Right lobe of liver (tissue), 6 donors: ENCODE results near the gene CCDC6. TPM values are rescaled to one million over a fixed set of nuclear protein-coding genes. Genes with fewer than 3 reads are reported as not detected.

Source experiments
- ATAC-seq, 4 donors: fragments of 200-7000 bp; cut with Tn5 transposase; one replicate each; pipeline ENCODE4 v1.9.1; 2020; ENCODE audit warnings: mild to moderate bottlenecking in 4 of 4, moderate library complexity in 4 of 4
- DNase-seq, 3 donors: peaks; one replicate each; pipeline ENCODE4 v3.0.0-alpha.2; 2020
- H3K27ac ChIP-seq, 3 donors: fragments of 200-600 bp; one replicate each; pipeline ENCODE4 v1.8.0; 2022
- H3K27me3 ChIP-seq, 2 donors: fragments of 200-600 bp; one replicate each; pipeline ENCODE4 v1.8.0; 2022
- H3K36me3 ChIP-seq, 4 donors: fragments of 200-600 bp; sonication (generic) in 1 of 4; one replicate each; pipeline versions ENCODE4 v1.5.1 to v1.8.0; 2017 to 2022; ENCODE audit warnings: control low read depth in 1 of 4
- H3K4me1 ChIP-seq, 4 donors: fragments of 200-600 bp; sonication (generic) in 1 of 4; one replicate each; pipeline versions ENCODE4 v1.5.1 to v1.8.0; 2017 to 2022; ENCODE audit warnings: control low read depth in 1 of 4
- H3K4me3 ChIP-seq, 3 donors: fragments of 200-600 bp; one replicate each; pipeline ENCODE4 v1.8.0; 2022
- H3K9me3 ChIP-seq, 4 donors: fragments of 200-600 bp; sonication (generic) in 1 of 4; one replicate each; pipeline versions ENCODE4 v1.5.1 to v1.8.0; 2017 to 2022; ENCODE audit warnings: control low read depth in 1 of 4
- CTCF ChIP-seq, 4 donors: fragments of 200-600 bp in 3 of 4; fragments of 450-650 bp in 1 of 4; IDR thresholded peaks; one replicate each; pipeline versions ENCODE4 v1.5.1 to v1.8.0; 2016 to 2022; ENCODE audit warnings: antibody characterized with exemption in 4 of 4, mild to moderate bottlenecking in 2 of 4
- POLR2A ChIP-seq: fragments of 450-650 bp; IDR thresholded peaks from one replicate; pipeline ENCODE4 v1.6.1; 2017; ENCODE audit warnings: antibody characterized with exemption, mild to moderate bottlenecking
- WGBS: methylation state at CpG from one replicate; pipeline ENCODE4 v1.1.6; 2018; ENCODE audit warnings: low coverage, low lambda C conversion rate; ENCODE audit not compliant: insufficient coverage; ENCODE audit errors: missing lambda C conversion rate; 5-methylcytosine and 5-hydroxymethylcytosine counted together
- intact Hi-C, 2 donors: fragments of 100-400 bp; cut with DNase I; formaldehyde crosslinking; loops; one replicate each; pipeline versions ENCODE4 v1.11.2 to v1.14.1; 2022
- total RNA-seq, 6 experiments: library from RNA; depleted of rRNA in 2 of 6; stranded (reverse); fragments of >200 nt in 2 of 6; fragmentation: NEBNext Ultra II Directional in 3 of 6; extraction: Animal tissue kit (Norgen Biotek cat#: 25700) in 3 of 6; gene quantifications; one replicate each; pipeline versions ENCODE4 v1.1.0 to v1.2.4, GENCODE V29; 2016 to 2023
- donor health status: DM: no; HTN: yes; CAD: no.
- donor health status: DM: no; HTN: no; CAD: no.
- donor health status: DM: no; HTN: no; CAD: no.
- donor health status: DM: no; HTN: yes; CAD: no.
- donor health status: DM: no; HTN: yes; CAD: no.

CCDC6 gene
- total RNA-seq, 6 experiments from 2014 or later, result 9.2 to 20.4 (median 14.8) TPM

- Histone ChIP-seq H3K9me3 (no peaks in the 10 kb centered on the region), H3K27ac (no peak overlapping the region), H3K27me3 (no peaks in the 10 kb centered on the region), H3K4me1 (no peaks in the 10 kb centered on the region), H3K4me3 (no peak overlapping the region), H3K36me3 (no peaks in the 10 kb centered on the region)
- 100% methylated on average over 4 of the region's 4 CpGs for WGBS
- ATAC-seq (no peak), DNase-seq (no peak)
- intact Hi-C loops, result no loop called here
- TF ChIP-seq CTCF (IDR thresholded peaks at IDR 0.05), result no peak
- no peak for TF ChIP-seq POLR2A
Measured at GRCh38 chr10:59854571-59854970, 51.8 kb downstream of the CCDC6 start.

- H3K9me3 ChIP-seq, result no peaks in the 10 kb centered on the region
- H3K4me1 ChIP-seq, result no peaks in the 10 kb centered on the region
- intact Hi-C loops, result no loop called here
- H3K27ac ChIP-seq, result no peak overlapping the region
- no peak for TF ChIP-seq CTCF (IDR thresholded peaks at IDR 0.05)
- no peak for TF ChIP-seq POLR2A
- DNase-seq (no peak), ATAC-seq (no peak)
- 100% methylated on average over 1 of the region's 1 CpG for WGBS
- H3K27me3 ChIP-seq, result no peaks in the 10 kb centered on the region
- H3K4me3 ChIP-seq, result no peak overlapping the region
- H3K36me3 ChIP-seq, result peaks cover 0 to 11% (median 0%) of the 10 kb centered on the region in 4 donors
Measured at GRCh38 chr10:59852670-59853069, 53.7 kb downstream of the CCDC6 start.

GRCh38 chr10:59851864-59852263 is 54.5 kb downstream of the CCDC6 start:
- ATAC-seq (no peak), DNase-seq (no peak)
- H3K4me1 ChIP-seq, result no peaks in the 10 kb centered on the region
- H3K27me3 ChIP-seq, result no peaks in the 10 kb centered on the region
- peaks cover 0 to 11% (median 0%) of the 10 kb centered on the region in 4 donors for H3K36me3 ChIP-seq
- no peaks in the 10 kb centered on the region for H3K9me3 ChIP-seq
- intact Hi-C loops, result no loop called here
- H3K27ac ChIP-seq, result no peak overlapping the region
- H3K4me3 ChIP-seq, result no peak overlapping the region
- 88% methylated on average over 4 of the region's 4 CpGs for WGBS
- TF ChIP-seq POLR2A (no peak), CTCF (IDR thresholded peaks at IDR 0.05) (no peak)

- TF ChIP-seq CTCF (IDR thresholded peaks at IDR 0.05) (no peak), POLR2A (no peak)
- ATAC-seq (no peak), DNase-seq (no peak)
- Histone ChIP-seq H3K9me3 (no peaks in the 10 kb centered on the region), H3K36me3 (peaks cover 0 to 11% (median 0%) of the 10 kb centered on the region in 4 donors), H3K4me1 (no peaks in the 10 kb centered on the region), H3K4me3 (no peak overlapping the region), H3K27me3 (no peaks in the 10 kb centered on the region), H3K27ac (no peak overlapping the region)
- intact Hi-C loops, result no loop called here
- WGBS, result 90% methylated on average over 7 of the region's 7 CpGs
Measured at GRCh38 chr10:59847888-59848287, 58.5 kb downstream of the CCDC6 start.

GRCh38 chr10:59847326-59847725 is 59.0 kb downstream of the CCDC6 start:
- H3K27ac ChIP-seq, result no peak overlapping the region
- no peak for ATAC-seq
- 100% methylated on average over 2 of the region's 2 CpGs for WGBS
- no peak overlapping the region for H3K4me3 ChIP-seq
- no peaks in the 10 kb centered on the region for H3K27me3 ChIP-seq
- H3K4me1 ChIP-seq, result no peaks in the 10 kb centered on the region
- intact Hi-C loops, result no loop called here
- peaks cover 0 to 11% (median 0%) of the 10 kb centered on the region in 4 donors for H3K36me3 ChIP-seq
- no peak for DNase-seq
- no peaks in the 10 kb centered on the region for H3K9me3 ChIP-seq
- TF ChIP-seq CTCF (IDR thresholded peaks at IDR 0.05) (no peak), POLR2A (no peak)
